NCI-H510A (cell line): ENCODE results near the gene MON2.

ENCODE experiments used
- DNase-seq: peaks from one replicate; lab custom pipeline; 2025; lab: John Stamatoyannopoulos, UW

The MON2 gene

DNA sequence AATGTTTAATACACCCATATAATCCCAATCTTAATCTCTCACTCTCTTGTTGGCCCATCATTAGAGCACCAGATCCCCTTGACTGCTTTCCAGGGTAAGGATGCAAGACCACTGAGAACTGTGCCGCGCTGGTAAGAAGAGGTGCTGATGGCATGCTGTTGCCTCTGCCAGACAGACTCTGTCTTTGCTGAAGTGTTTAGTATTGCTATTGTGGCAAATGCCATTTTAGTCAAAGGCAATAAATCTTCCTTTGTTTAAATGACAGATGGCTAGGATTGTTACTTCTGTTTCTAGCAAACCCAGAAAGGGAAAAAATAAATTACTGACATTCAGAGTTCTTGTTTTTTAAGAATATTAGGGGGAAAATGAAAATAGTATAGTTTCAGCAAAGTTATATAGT lies 152.3 kb downstream of the MON2 start:
- DNase-seq, result no peak

DNA sequence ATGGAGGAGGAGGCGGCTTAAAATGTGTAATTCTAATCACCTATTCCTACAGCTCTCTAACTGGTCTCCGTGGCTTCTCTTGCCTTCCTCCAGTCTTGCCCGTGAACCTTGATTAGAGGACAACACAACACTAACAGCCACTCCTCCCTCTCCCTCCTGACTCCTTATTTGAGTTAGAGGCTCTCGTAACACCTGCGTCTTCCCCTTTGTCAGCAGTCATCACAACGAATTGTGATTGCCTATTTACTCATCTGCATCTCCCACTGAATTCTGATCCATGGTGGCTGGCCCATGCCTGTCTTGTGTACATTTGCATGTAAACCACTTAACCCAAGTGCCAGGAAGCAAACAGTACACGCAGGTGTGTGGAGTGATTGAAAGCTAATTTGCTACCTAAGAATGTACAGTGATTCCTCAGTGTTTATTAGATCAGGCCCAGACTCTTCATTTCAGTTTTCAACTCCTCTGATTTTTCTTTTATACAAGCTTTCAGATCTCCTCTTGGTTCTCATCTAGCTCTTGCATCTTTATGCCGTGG lies 154.5 kb downstream of the MON2 start:
- peak; percentile 95 for DNase-seq

DNA sequence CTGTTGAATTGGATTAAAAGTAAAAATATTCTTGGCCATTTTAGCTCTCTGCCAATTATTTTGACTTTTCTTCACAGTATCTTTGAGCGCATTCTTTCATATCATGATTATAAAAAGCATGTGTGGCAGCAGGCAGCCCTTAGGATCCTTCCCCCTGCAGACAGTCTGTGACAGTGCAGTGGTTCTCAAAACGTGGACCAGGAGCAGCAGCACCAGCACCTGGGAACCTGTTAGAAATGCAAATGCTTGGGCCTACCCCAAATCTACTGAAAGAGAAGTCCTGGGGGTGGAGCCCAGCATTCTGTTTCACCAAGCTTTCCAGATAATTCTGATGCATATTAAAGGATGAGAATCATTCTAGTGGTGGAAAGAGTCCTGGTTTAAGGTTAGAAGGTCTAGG lies 155.6 kb downstream of the MON2 start:
- DNase-seq, result no peak

DNA sequence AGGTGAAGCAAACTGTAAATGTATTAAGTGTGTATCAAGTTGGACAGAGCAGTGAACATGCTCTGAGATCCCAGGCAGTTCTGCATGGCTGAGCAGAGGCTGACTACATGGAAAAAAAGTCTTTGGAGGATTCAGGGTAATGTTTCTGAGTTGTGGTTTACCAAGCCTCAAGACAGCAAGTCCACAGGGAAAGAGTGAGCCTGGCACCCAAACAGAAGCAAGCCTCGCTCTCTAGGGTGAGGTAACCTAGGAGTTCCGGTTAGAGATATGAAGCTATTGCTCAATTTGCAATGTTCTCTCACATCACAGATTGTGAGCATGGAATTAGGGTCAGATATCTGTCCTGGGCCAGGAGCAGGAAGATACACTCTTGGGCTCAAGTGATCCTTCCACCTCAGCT lies 158.6 kb downstream of the MON2 start:
- DNase-seq, result no peak

DNA sequence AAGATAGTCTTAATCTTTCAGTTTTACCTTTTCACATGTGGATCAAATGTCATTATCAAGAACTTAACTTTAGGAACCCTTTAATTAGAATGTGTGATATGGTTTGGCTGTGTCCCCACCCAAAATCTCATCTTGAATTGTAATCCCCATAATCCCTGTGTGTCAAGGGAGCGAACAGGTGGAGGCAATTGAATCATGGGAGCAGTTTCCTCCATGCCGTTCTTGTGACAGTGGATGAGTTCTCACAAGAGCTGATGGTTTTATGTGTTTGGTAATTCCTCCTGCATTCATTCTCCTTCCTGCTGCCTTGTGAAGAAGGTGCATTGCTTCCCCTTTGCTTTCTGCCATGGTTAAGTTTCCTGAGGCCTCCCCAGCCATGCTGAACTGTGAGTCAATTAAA lies 160.6 kb downstream of the MON2 start:
- DNase-seq, result no peak

DNA sequence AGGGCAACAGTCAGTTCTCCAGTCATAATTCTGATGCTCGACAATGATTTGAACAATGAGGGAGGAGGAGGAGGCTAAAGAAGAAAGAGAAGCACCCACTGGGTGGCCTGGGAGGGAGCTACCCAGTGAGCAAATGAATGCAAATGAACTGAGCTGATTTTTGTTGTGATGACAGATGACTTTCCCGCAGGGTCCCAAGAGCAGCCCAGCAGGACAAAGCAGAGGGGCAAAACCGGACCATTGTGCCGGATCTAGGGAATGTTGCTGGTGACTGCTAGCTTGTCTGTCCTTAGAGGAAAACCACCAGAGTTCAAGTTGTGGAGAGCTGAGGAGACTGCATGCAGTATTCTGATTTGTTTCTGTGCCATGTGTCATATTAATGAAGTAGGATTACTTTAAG lies 162.8 kb downstream of the MON2 start:
- DNase-seq, result no peak

DNA sequence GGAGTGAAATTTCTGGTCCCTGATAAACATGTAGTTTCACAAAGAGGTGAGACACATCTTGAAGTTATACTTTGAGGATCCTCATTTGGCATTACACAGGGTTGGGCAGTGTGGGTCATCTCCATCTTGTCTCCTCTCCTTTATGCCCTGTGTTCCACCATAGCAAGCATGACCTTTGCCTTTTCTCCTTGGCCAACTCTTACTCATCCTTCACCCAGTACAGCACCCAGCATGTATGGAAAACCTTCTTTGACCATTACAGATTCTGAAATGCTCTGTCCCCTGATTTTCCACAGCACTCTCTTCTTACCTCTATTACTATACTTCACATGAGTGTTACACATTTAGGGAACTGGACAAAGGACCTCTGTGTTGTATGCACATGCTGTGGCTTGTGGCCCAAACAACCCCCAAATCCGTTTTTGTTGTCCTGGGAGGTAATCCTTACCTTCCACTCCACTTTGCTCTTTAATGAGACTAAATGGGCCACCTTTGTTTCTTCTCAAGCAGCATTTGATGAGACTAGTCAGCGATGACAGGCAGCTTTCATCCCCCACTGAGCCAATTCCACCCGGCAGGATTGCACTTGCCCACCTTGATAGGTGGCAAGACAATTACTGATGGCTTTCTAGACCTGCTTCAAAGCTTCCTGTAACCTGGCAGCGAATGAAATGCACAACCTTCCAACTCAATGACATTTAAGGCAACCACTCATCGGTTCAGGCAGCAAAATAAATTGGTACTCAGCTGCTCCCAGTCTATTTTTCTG lies 163.5 kb downstream of the MON2 start:
- DNase-seq, result no peak

DNA sequence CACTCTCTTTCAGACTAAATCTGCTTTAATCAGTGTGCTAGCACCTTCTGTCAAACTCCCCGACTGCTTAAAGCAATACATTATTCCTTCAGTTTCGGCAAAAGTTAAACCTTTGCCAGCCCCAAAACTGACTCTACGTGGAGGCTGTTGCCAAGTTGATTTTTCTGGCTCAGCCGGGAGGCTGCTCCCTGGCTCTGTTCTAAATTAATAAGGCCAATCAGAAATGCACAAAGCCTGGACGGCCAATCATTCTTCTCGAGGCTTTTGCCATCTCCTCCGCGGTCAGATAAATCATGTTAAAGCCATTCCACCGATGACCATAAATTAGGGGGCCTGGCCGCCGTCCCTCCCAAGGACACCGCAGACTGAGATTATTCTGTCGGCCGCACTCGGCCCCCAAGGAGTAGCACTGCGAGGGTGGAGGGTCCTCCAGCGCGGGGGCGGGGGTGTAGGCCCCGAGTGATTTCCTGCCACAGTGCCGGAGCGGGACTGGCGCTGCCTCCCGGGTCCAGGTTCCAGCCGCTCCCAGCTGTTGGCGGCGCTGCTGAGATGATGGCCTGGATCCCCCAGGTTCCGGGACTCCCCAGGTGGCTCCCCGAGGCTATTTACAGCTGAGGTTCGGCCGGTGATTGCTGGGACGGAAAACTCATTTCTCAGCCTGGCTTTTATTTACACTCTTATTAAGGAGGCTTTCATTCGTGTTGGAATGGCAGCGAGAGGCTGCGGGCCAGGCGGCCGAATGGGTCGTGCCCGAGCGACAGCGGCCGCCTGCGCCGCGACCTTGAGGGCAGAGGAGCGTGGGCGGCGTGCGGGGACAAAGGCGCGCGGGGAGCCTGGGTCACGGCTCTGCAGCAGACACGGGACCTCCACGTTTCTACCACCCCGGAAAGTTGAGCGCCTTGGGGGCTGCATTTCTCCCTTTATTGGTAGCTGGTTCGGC lies 165.1 kb downstream of the MON2 start:
- peak; percentile 26 for DNase-seq

DNA sequence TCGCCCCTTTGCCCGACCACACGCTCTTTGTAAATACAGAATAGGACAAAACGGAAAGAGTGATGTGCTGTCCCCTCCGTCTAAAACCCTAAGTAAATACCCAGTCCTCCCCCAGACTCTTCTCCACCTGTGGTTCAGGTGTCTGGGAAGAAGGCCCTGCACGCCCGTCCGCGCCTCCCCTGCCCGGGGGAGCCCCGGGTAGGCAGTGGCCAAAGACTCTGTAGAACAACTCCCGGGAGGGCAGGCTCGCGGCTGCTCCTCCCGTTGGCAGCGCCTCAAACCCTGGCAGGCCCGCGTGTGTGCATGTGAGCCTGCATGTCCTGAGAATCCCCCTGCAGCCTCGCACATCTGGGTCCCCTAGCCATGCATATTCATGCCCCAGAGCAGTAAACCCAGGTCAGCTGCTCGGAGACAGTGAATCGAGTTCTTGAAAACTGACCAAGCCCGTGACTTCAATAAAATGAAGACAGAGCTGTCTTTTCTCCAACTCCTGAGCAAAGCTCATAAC lies 165.8 kb downstream of the MON2 start:
- no peak for DNase-seq

DNA sequence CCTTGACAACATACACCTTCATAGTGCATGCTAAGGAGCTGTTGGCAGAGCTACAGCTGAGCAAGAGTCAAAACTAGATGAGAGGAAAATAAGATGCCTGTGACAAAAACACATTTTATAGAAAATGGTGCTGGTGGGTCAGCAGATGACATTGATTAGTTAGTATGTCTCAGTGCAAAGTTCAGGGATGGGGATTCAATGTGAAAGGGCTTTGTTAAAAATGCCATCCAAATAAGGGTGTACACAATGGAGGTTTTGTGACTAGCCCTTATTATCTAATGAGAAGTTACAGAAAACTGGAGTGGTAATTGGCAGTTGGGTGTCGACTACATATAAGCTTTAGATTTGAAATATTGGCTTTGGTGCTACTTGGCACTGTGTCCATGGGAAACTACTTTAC lies 169.0 kb downstream of the MON2 start:
- DNase-seq, result no peak

DNA sequence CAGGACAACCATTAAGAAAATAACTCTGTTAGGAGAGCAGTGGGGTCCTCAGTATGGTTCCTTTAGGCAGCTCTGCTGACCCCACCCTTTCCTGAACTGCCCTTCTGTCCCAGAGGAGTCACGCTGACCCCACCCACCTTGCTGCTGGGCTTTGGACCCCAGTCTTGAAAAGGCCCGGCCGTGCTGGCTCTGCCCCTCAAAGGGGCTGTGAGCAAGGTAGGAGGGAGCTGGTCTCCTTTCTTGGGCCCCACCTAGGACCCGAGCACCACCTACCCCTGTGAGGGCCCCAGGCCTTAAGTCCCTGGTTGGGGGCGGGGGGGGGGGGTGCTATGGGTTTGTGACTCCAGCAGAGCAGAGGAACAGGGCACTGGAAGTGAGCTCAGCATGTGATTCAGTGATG lies 171.1 kb downstream of the MON2 start:
- no peak for DNase-seq

DNA sequence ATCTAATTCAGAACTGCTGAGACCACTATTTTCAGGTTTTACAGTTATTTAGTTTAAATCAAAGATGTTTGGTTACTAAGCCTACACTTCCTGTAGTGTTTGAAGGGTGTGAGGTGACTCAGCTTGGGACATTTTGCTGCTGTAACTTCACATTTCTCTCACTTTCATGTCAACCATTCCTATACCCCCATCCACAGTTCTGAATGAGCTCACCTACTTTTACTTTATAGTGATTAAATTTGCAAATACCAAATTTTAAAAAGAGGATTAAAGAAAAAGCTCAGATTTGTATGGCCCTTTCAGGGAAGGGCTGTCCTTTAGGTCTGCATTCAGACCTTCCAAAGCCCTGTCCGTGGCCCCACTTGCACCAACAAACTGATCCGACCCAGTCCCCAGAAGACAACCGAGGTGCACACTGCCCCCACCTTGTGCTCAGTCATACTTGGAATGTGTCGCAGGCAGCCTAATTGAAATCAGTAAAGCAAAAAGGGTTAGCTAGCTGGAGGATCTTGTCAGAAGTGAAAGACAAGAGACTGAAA lies 174.4 kb downstream of the MON2 start:
- DNase-seq, result no peak

DNA sequence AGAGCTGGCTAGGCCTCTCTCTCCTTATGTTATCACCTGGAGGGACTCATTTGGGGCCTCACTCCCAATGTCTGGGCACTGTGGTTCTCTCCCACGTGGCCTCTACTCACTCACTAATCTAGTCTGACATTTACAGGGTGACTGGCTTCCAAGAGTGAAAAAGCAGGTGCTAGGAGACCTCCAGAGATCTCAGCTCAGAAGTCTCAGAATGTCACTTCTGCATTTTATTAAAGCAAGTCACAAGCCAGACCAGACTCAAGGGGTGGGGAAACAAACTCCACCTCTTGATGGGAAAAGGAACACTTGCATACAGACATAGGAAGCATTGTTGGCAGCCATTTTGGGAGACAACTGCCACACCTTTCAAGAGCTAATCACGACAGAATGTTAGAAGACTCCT lies 175.9 kb downstream of the MON2 start:
- DNase-seq, result no peak

DNA sequence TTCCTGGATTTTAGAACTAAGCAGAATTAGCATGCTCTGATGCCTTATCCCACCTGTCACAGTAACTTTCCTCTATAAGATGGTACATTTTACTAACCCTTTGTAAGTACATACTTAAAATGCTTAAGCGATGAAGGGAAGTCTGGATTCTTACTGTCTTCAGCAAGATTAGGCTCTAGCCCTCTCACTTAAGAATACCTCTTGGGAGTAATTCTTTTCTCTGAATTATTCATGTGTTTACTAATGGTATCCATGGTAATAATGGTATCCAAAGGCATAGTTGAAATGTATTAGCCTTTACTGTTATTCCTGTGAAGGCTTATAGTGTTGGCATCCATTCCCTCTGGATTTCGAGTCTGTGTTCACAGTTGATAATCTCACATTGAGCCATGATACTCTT lies 176.9 kb downstream of the MON2 start:
- no peak for DNase-seq

DNA sequence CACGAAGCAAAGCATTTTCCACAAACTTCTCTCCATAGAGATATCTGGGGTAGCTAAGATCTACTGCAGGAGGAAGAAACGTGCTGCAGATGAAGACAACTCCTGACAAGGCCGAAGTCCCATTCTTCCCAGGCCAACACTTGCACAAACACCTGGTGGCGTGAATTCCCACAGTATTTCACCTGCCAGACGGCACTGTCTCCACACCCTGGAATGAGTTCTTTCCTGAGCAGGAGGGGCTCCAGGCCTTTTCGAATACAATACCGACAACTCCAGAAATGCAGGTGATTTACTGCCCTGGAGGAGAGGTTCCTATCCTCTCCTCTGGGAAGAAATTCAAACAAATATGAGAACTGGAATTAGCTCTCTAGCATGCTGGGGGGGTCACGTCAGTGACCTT lies 179.9 kb downstream of the MON2 start:
- DNase-seq, result no peak

DNA sequence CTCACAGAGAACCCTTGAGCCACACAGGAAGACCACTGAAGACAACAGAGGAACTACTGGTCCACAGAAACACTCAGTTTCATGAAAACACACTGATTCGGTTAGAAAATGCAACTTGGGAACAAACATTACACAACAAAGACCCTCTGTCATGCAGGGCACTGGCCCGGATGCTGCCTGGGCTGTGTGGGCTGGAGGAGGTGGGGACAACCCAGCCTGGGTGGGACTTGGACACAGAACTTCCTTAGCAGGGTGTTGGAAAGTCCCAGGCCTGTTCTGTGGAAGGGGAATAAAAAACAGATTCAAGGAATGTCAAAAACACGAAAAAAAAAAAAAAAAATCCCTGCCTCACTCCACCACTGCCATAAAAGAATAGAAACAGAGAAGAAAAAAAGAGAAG lies 181.0 kb downstream of the MON2 start:
- no peak for DNase-seq

DNA sequence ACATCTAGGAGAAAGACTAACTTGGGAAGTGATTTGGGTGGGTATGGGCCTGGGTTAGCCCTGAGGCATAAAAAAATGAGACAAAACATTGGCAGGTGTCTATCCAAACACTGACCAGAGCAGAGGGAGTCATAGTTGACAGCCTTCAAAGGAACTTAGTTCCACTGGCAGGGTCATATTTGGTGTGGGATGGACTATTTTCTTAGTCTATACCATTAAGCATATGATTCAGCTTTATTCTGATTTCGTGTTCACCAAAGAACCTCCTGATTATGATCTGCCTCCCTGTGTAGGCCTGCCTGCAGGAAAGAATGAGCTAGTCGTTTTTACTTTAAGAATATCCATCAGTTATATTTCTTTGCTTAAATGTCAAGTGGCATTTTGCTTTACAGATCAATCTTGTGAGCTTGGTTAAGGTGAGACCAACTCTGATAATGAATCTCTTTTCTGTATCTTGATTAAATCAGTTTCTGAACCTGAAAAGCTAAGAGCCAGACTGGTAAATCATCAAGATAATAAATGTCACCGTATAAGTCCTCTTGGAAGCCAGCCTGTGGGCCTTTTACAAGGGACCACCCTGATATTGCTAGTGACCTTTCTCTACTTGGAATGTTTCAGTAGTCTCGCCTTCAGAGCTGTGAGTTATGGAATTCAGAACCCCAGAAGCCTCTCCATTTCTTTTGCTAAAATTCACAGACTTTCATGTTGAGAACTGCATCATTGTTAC lies 182.9 kb downstream of the MON2 start:
- DNase-seq, result no peak
